Rectal smooth muscle tissue (tissue), 1 donor: Measurements from ENCODE around the gene GAREM1.

ENCODE experiments used
- H3K27ac ChIP-seq: one replicate; pipeline ENCODE4 v1.7.0; 2013; ENCODE audit warnings: low read depth, low read length, inconsistent platforms
- H3K27me3 ChIP-seq: one replicate; pipeline ENCODE4 v1.7.0; 2013; ENCODE audit warnings: low read length; ENCODE audit not compliant: control insufficient read depth, insufficient read depth
- H3K36me3 ChIP-seq: one replicate; pipeline ENCODE4 v1.7.0; 2013; ENCODE audit warnings: low read length; ENCODE audit not compliant: control insufficient read depth, insufficient read depth
- H3K4me1 ChIP-seq: one replicate; pipeline ENCODE4 v1.7.0; 2013; ENCODE audit warnings: low read length; ENCODE audit not compliant: control insufficient read depth, insufficient read depth
- H3K4me3 ChIP-seq: one replicate; pipeline ENCODE4 v1.7.0; 2013; ENCODE audit warnings: low read length
- H3K9ac ChIP-seq: one replicate; pipeline ENCODE4 v1.7.0; 2013; ENCODE audit warnings: low read length

Gene GAREM1

DNA sequence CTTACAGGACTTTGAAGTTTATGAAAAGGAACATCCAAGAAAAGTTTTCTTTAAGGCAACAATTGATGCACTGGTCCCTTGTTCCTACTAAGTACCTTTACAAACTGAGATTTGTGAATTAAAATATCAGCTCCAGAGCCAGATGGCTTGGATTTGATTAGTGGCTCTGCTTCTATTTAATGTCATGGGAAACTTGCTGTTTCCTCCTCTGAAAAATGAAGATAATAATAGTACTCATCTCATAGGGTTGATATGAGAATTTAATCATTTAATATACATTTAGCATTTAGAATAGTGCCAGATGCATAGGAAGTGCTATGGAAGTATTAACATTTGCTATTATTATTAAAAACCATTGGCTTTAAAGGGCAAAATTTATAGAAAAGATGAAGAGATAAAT lies 2.6 kb upstream of the GAREM1 start:
- Histone ChIP-seq H3K9ac (no peak overlapping the region), H3K27me3 (no peaks in the 10 kb centered on the region), H3K36me3 (no peaks in the 10 kb centered on the region), H3K27ac (no peak overlapping the region), H3K4me1 (peaks cover 3% of the 10 kb centered on the region), H3K4me3 (no peak overlapping the region)

GRCh38 chr18:32472841-32473240 lies 2.2 kb upstream of the GAREM1 start:
- no peaks in the 10 kb centered on the region for H3K36me3 ChIP-seq
- H3K27ac ChIP-seq = no peak overlapping the region
- H3K4me3 ChIP-seq = no peak overlapping the region
- no peaks in the 10 kb centered on the region for H3K27me3 ChIP-seq
- no peak overlapping the region for H3K9ac ChIP-seq
- peaks cover 3% of the 10 kb centered on the region for H3K4me1 ChIP-seq

GRCh38 chr18:32470460-32470713 lies 295 bp downstream of the GAREM1 start:
- Histone ChIP-seq H3K27me3 (no peaks in the 10 kb centered on the region), H3K36me3 (no peaks in the 10 kb centered on the region), H3K4me3 (peak overlapping the region; percentile 80), H3K9ac (no peak overlapping the region), H3K4me1 (peaks cover 3% of the 10 kb centered on the region), H3K27ac (peak overlapping the region; percentile 82)

DNA sequence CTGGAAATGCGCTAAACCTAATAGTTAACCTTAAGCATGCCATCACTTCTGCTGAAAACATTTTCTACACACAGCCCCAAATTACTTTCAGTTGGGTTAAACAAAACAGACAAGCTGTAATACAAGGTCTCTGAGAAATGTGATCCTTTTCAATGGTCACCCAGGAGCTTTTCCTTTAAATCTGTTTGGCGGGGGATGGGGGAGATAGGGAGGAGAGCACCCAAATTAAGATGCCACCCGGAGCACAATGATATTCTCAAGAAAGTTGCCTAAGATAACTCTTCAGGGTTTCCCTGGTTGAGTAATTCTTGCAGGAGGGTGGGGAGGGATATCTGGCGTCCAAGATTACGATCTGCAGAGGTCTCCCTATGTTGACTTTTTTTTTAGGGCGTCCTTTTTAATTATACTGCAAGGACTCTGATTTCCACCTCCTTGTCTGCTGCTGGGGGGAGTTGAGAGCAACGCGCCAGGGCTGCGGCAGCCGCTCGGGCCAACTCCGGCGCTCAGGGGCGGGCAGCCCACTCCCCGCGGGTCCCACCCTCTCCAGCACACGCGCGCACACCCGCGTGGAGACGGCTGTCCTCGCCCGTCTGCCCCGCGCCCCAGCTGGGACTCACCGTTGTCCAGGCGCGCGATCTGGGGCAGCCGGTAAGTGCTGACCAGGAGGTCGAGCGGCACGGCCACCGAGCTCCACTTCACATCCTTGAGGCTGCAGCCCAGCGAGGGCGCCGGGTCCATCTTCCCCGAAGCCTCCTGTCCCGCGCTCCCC lies 807 bp downstream of the GAREM1 start:
- peak overlapping the region; percentile 80 for H3K4me3 ChIP-seq

GRCh38 chr18:32469190-32469651 lies 1.5 kb downstream of the GAREM1 start:
- Histone ChIP-seq H3K27ac (no peak overlapping the region), H3K9ac (peak overlapping the region; percentile 28), H3K4me3 (peak overlapping the region; percentile 80), H3K4me1 (peaks cover 3% of the 10 kb centered on the region), H3K27me3 (no peaks in the 10 kb centered on the region), H3K36me3 (no peaks in the 10 kb centered on the region)

More for the DNA sequence above, 807 bp downstream of the GAREM1 start:
- Histone ChIP-seq H3K27ac (peak overlapping the region; percentile 82), H3K9ac (peak overlapping the region; percentile 28), H3K4me1 (peaks cover 3% of the 10 kb centered on the region), H3K36me3 (no peaks in the 10 kb centered on the region), H3K27me3 (no peaks in the 10 kb centered on the region)

DNA sequence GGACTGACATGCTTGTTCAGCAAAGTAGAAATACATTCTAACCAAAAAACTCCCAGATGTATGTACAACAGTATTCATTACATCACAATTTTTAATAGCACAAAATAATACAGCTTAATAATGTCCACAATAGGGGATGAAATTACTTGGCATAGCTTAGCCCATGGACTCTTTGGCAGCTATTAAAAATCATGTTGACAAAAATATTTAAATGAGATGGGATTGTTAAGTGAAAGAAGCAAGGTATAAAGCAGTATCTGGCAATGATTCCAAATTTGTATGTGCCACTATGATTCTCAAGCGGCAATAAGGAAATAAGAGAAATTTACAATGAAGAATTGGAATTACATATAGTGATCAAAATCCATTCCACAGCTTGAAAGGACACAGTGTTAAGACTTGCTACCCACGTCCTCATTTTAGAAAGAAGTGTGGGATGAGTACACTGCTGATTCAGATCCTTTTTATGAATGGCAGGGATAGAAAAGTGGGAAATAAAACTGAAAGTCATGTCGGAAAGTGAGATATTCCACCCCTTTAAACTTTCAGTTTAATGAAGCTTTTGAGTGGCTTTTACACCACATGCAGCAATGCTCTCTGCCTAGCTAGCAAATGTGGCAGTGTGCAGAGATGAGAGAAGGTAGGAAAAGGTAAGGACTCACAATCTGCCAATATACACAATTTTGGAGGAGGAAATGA lies 2.4 kb downstream of the GAREM1 start:
- no peaks in the 10 kb centered on the region for H3K27me3 ChIP-seq
- H3K27ac ChIP-seq = no peak overlapping the region
- H3K9ac ChIP-seq = no peak overlapping the region
- H3K4me3 ChIP-seq = peak overlapping the region; percentile 31
- H3K36me3 ChIP-seq = no peaks in the 10 kb centered on the region
- peaks cover 3% of the 10 kb centered on the region for H3K4me1 ChIP-seq

DNA sequence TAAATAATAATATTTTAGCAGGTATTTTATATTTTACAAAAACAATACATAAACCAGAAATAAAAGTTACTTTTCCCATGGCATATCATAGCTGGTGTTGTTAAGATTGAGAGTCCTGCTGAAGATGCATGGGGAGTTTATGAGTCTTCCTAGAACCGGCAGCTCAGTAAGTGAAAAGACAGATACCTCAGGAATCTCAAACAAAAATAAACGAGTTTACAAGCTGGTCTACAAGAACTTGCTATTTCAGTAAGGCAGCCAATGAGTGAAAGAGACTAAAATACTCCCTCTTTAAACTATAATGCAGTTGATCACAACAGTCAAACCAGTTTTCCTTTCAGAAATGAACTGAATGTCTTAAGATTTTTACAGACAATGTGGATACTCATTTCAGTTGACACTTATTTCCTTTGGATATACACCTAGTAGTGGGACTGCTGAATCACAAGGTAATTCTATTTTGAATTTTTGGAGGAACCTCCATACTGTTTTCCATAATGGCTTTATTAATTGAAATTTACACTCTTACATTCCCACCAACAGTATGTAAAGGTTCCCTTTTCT lies 8.9 kb downstream of the GAREM1 start:
- no peaks in the 10 kb centered on the region for H3K4me1 ChIP-seq

DNA sequence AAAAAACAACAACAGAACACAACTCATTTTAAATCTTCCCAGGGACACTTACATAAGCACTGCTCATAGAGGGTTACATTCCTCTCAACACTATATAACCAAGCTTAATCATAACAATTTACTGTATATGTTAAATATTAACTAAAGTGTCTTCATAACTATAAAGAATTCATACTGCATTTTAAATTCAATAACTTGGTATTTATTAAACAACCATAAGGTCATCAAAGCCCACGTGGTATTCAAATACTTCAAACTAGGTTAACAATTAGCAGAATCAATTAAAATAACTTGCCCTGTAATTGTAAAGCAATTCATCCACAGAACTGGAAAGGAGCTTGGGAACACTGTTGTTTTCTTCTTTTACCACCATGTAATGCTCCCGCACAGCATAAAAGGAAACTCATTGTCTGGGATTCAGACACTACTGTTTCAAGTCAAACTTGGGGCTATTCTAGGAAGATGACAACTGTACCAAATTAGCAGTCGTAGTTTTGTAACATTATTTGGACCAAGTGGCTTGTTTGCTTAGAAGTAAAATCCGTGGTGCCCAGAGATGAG lies 10.4 kb downstream of the GAREM1 start:
- no peak overlapping the region for H3K4me3 ChIP-seq
- H3K9ac ChIP-seq = no peak overlapping the region
- H3K4me1 ChIP-seq = no peaks in the 10 kb centered on the region
- H3K27ac ChIP-seq = no peak overlapping the region
- H3K36me3 ChIP-seq = no peaks in the 10 kb centered on the region
- no peaks in the 10 kb centered on the region for H3K27me3 ChIP-seq

More for the DNA sequence above, 8.9 kb downstream of the GAREM1 start:
- no peak overlapping the region for H3K4me3 ChIP-seq
- no peak overlapping the region for H3K9ac ChIP-seq
- H3K36me3 ChIP-seq = no peaks in the 10 kb centered on the region
- H3K27ac ChIP-seq = no peak overlapping the region
- no peaks in the 10 kb centered on the region for H3K27me3 ChIP-seq

DNA sequence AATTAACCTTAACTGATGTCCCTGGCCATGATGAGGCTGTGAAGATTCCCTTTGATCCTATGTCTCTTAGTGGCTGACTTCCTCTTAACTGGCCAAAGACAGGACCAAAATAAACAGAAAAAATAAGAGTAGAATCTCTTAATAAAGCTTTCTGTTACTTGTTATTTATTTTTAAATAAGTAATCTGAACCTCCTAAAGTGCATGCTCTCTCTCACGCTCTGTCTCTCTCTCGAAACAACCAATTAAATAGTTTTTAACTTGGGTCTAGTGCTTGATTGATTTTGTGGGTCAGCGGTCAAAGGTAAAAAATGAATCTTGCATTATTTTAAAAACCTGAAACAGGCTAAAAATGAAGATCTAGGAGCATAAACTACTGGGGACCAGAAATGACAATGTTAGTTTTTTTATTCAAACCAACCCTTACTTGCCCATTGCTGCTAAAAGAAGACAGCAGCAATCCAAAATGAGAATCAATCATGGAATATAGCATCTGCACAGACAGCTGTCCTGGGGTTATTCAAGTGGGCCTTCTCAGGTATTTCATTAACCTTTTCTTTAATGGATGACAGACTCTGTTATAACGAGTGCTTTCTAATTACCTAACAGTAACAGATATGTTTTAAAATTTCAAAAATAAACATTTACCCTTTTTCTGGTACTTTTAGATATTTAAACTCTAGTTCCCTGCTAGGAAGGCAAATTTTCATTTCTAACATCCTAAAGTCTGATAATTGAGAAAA lies 11.2 kb downstream of the GAREM1 start:
- Histone ChIP-seq H3K27ac (no peak overlapping the region), H3K36me3 (no peaks in the 10 kb centered on the region), H3K27me3 (no peaks in the 10 kb centered on the region), H3K4me1 (no peaks in the 10 kb centered on the region), H3K9ac (no peak overlapping the region), H3K4me3 (no peak overlapping the region)

GRCh38 chr18:32455361-32455760 lies 15.3 kb downstream of the GAREM1 start:
- Histone ChIP-seq H3K9ac (no peak overlapping the region), H3K36me3 (no peaks in the 10 kb centered on the region), H3K27ac (no peak overlapping the region)

DNA sequence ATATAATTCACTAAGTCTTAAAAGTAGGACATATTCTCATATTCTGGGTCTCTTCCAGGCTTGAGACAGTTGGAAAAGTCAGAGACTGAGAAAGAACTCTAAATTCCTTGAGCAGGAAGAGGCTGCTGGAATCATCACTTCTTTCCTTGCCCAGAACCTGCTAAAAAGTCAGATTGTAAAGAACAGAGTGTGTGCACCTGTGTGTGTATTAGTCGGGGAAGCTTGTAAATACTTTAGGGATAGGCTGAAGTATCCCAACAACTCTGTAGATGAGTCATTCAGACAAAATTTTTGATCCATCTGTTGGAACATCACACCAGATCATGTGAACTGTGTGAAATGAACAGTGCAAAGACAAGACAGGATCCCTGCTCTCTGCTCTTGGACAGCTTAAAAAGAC lies 16.1 kb downstream of the GAREM1 start:
- H3K36me3 ChIP-seq = no peaks in the 10 kb centered on the region
- H3K4me1 ChIP-seq = no peaks in the 10 kb centered on the region
- H3K9ac ChIP-seq = no peak overlapping the region
- H3K27me3 ChIP-seq = no peaks in the 10 kb centered on the region
- H3K27ac ChIP-seq = no peak overlapping the region
- no peak overlapping the region for H3K4me3 ChIP-seq

More at GRCh38 chr18:32455361-32455760, 15.3 kb downstream of the GAREM1 start:
- H3K27me3 ChIP-seq = no peaks in the 10 kb centered on the region
- H3K4me3 ChIP-seq = no peak overlapping the region
- no peaks in the 10 kb centered on the region for H3K4me1 ChIP-seq

DNA sequence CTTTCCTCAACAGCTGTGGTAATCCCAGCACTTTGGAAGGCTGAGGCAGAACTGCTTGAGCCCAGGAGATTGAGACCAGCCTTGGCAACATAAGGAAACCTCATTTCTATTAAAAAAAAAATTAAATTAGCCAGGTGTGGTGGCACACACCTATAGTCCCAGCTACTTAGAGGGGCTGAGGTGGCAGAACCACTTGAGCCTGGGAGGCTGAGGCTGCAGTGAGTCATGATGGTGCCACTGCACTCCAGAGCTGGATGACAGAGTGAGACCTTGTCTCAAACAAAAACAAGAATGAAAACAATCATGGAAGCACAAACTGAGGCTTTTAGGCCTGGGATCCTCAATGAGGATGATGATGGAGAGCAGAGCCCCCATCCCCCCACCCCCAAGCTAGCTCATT lies 19.8 kb downstream of the GAREM1 start:
- no peaks in the 10 kb centered on the region for H3K27me3 ChIP-seq
- H3K4me1 ChIP-seq = no peaks in the 10 kb centered on the region
- H3K4me3 ChIP-seq = no peak overlapping the region
- H3K9ac ChIP-seq = no peak overlapping the region
- H3K36me3 ChIP-seq = no peaks in the 10 kb centered on the region
- no peak overlapping the region for H3K27ac ChIP-seq
